Neural progenitor cell (in vitro differentiated cells): ENCODE measurements around the gene GPX3. TPM values are rescaled to one million over a fixed set of nuclear protein-coding genes. Genes with fewer than 3 reads are reported as not detected.

ENCODE experiments used
- DNase-seq: peaks from one replicate; pipeline ENCODE4 v3.0.0-alpha.2; 2016; ENCODE audit warnings: low spot score
- H2AFZ ChIP-seq: fragments of 200-600 bp; sonication (generic); replicated peaks from 2 replicates; pipeline ENCODE4 v1.6.1; 2016; ENCODE audit warnings: antibody characterized with exemption
- H3F3A ChIP-seq: fragments of 200-600 bp; sonication (generic); 2 replicates; pipeline ENCODE4 v1.6.1; 2016; ENCODE audit warnings: antibody characterized with exemption, low read depth
- H3K27ac ChIP-seq: fragments of 200-600 bp; sonication (generic); 2 replicates; pipeline ENCODE4 v1.5.1; 2016; ENCODE audit warnings: mild to moderate bottlenecking
- H3K27me3 ChIP-seq: fragments of 200-600 bp; sonication (generic); 2 replicates; pipeline ENCODE4 v1.6.1; 2016; ENCODE audit warnings: mild to moderate bottlenecking, moderate library complexity
- H3K36me3 ChIP-seq: fragments of 200-600 bp; sonication (generic); 2 replicates; pipeline ENCODE4 v1.5.1; 2016
- H3K4me1 ChIP-seq: fragments of 200-600 bp; sonication (generic); 2 replicates; pipeline ENCODE4 v1.6.1; 2016; ENCODE audit warnings: mixed run types
- H3K4me2 ChIP-seq: fragments of 200-600 bp; sonication (generic); 2 replicates; pipeline ENCODE4 v1.6.1; 2016
- H3K4me3 ChIP-seq: fragments of 200-600 bp; sonication (generic); 2 replicates; pipeline ENCODE4 v1.5.1; 2016
- H3K79me2 ChIP-seq: fragments of 200-600 bp; sonication (generic); 2 replicates; pipeline ENCODE4 v1.6.1; 2016; ENCODE audit warnings: low read depth
- H3K9ac ChIP-seq: fragments of 200-600 bp; sonication (generic); 2 replicates; pipeline ENCODE4 v1.6.1; 2016
- H3K9me3 ChIP-seq: fragments of 200-600 bp; sonication (generic); 2 replicates; pipeline ENCODE4 v1.5.1; 2016; ENCODE audit warnings: low read depth
- H4K20me1 ChIP-seq: fragments of 200-600 bp; sonication (generic); 2 replicates; pipeline ENCODE4 v1.6.1; 2016; ENCODE audit warnings: low read depth
- H3K27ac Mint-ChIP-seq: 3 replicates; pipeline ENCODE4 v1.8.0; 2021; ENCODE audit warnings: mixed read lengths
- H3K27me3 Mint-ChIP-seq: 2 replicates; pipeline ENCODE4 v1.8.0; 2022; ENCODE audit warnings: low read depth, mild to moderate bottlenecking, inconsistent platforms, moderate library complexity, mixed read lengths; ENCODE audit not compliant: insufficient read depth
- H3K36me3 Mint-ChIP-seq: 3 replicates; pipeline ENCODE4 v1.8.0; 2021; ENCODE audit warnings: mixed read lengths
- H3K4me1 Mint-ChIP-seq: 3 replicates; pipeline ENCODE4 v1.8.0; 2021; ENCODE audit warnings: mixed read lengths
- H3K4me3 Mint-ChIP-seq: 3 replicates; pipeline ENCODE4 v1.8.0; 2021; ENCODE audit warnings: mild to moderate bottlenecking, moderate library complexity, mixed read lengths
- H3K9me3 Mint-ChIP-seq: 3 replicates; pipeline ENCODE4 v1.8.0; 2020; ENCODE audit warnings: mixed read lengths
- EZH2 ChIP-seq: fragments of 200-600 bp; sonication (generic); IDR thresholded peaks from 2 replicates; pipeline ENCODE4 v1.6.1; 2017; ENCODE audit warnings: antibody characterized with exemption, mild to moderate bottlenecking, moderate library complexity
- EZH2phosphoT487 ChIP-seq: fragments of 200-600 bp; sonication (generic); IDR thresholded peaks from 2 replicates; pipeline ENCODE4 v1.6.1; 2017; ENCODE audit warnings: antibody characterized with exemption
- total RNA-seq: library from RNA; depleted of rRNA; stranded (reverse); fragments of >200 nt; gene quantifications from 2 replicates; pipeline ENCODE4 v1.2.3, GENCODE V29; 2015; ENCODE audit warnings: low replicate concordance
- TF ChIP-seq, protein P1 (sequence below): fragments of 200-600 bp; sonication (generic); IDR thresholded peaks from 2 replicates; pipeline ENCODE4 v1.5.1; 2017; ENCODE audit warnings: antibody characterized with exemption, mild to moderate bottlenecking

Gene GPX3
- total RNA-seq, 1 donor from 2014 or later = 17.9 TPM

DNA sequence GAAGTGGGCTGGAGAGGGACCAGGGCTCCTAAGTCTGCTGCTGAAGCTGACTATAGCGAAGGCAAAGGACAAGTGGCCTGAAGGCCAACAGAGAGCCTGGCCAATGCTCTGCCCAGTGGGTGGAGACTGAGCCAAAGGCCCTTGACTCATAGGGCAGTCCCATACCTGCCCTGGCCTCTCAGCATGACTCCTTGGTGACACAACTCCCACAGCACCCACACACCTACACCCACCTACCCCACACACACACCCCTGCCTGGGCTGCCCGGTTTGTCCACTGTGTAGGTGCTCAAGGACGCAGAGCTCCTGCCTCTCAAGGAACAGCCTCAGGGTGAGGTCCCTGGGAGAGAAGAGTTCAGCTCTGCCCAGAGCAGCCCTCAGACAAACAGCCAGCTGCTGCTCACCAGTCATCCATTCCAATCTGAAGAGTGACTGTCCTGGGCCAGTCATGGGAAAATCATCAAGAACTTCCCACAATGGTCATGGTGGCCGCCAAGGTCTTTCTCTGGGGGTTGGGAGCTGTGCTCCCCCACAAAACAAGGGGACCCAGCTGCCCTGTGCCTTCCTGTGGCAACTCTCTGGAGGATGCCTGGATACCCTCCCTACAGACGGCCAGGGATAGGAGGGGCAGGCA, 55.4 kb downstream of the GPX3 start:
- H3K9me3 ChIP-seq = no peaks in the 10 kb centered on the region
- H3K79me2 ChIP-seq = peaks cover 35% of the 10 kb centered on the region
- H3F3A ChIP-seq = no peaks in the 10 kb centered on the region
- Mint-ChIP-seq H3K27ac (no peak overlapping the region), H3K27me3 (peaks cover 4% of the 10 kb centered on the region), H3K4me1 (peaks cover 14% of the 10 kb centered on the region), H3K4me3 (no peak overlapping the region), H3K36me3 (peaks cover 8% of the 10 kb centered on the region), H3K9me3 (no peaks in the 10 kb centered on the region)
- H3K9ac ChIP-seq = no peak overlapping the region
- TF ChIP-seq EZH2phosphoT487 (no peak), EZH2 (no peak)
- TF ChIP-seq, protein P1, sequence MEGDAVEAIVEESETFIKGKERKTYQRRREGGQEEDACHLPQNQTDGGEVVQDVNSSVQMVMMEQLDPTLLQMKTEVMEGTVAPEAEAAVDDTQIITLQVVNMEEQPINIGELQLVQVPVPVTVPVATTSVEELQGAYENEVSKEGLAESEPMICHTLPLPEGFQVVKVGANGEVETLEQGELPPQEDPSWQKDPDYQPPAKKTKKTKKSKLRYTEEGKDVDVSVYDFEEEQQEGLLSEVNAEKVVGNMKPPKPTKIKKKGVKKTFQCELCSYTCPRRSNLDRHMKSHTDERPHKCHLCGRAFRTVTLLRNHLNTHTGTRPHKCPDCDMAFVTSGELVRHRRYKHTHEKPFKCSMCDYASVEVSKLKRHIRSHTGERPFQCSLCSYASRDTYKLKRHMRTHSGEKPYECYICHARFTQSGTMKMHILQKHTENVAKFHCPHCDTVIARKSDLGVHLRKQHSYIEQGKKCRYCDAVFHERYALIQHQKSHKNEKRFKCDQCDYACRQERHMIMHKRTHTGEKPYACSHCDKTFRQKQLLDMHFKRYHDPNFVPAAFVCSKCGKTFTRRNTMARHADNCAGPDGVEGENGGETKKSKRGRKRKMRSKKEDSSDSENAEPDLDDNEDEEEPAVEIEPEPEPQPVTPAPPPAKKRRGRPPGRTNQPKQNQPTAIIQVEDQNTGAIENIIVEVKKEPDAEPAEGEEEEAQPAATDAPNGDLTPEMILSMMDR = no peak
- no peak for DNase-seq
- H3K4me2 ChIP-seq = no peak overlapping the region
- peaks cover 12% of the 10 kb centered on the region for H4K20me1 ChIP-seq
- H2AFZ ChIP-seq = no peak overlapping the region
- H3K4me1 ChIP-seq = no peaks in the 10 kb centered on the region
- H3K36me3 ChIP-seq = no peaks in the 10 kb centered on the region
- no peak overlapping the region for H3K4me3 ChIP-seq
- H3K27me3 ChIP-seq = no peaks in the 10 kb centered on the region
- H3K27ac ChIP-seq = no peak overlapping the region

DNA sequence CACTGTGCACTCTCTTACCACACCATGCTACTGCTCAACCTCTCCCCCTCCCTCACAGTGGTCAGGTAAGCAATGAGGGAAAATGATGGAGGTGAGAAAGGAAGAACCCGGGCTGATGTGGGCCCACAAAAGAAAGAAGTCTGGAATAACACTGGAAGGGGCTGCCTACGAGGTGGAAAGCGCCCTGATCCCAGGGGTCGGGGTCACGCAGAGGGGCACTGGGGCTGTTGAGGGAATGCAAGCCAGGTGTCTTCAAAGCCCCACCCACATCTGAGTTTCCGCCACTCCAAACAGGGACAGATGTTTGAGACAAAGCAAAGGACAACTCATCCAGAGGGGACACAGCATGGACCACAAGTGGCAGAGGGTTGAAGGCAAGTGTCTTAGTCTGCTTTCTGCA, 56.2 kb downstream of the GPX3 start:
- no peaks in the 10 kb centered on the region for H3K36me3 ChIP-seq
- H3K4me1 ChIP-seq = no peaks in the 10 kb centered on the region
- no peak overlapping the region for H3K4me3 ChIP-seq
- no peak overlapping the region for H3K9ac ChIP-seq
- no peak overlapping the region for H3K27ac ChIP-seq
- H2AFZ ChIP-seq = no peak overlapping the region
- Mint-ChIP-seq H3K4me1 (peaks cover 17% of the 10 kb centered on the region), H3K27ac (no peak overlapping the region), H3K27me3 (peaks cover 4% of the 10 kb centered on the region), H3K4me3 (no peak overlapping the region), H3K36me3 (peaks cover 8% of the 10 kb centered on the region), H3K9me3 (no peaks in the 10 kb centered on the region)
- no peak overlapping the region for H3K4me2 ChIP-seq
- H3K79me2 ChIP-seq = peaks cover 35% of the 10 kb centered on the region
- H3F3A ChIP-seq = no peaks in the 10 kb centered on the region
- H3K27me3 ChIP-seq = no peaks in the 10 kb centered on the region
- DNase-seq = no peak
- peaks cover 11% of the 10 kb centered on the region for H4K20me1 ChIP-seq
- no peaks in the 10 kb centered on the region for H3K9me3 ChIP-seq
- TF ChIP-seq EZH2 = no peak
- no peak for TF ChIP-seq EZH2phosphoT487
- TF ChIP-seq, protein P1 = no peak

DNA sequence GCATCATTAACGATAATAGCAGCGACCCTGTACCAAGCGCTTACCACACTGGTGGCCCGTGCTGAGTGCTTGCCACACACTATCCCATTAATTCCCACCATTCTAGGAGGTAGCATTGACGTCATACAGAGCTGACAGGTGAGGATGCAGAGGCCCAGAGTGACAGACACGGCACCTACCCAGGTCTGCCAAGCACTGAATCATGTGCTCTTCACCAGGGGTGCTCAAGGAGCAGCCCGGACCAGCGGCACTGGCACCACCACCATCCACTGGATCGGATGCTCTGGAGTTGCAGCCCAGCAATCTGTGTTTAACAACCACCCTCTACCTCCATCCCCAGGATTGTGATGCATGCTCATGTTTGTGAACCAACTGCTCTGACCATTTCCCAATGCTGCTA, 57.0 kb downstream of the GPX3 start:
- TF ChIP-seq, protein P1 = no peak
- TF ChIP-seq EZH2phosphoT487 = no peak
- TF ChIP-seq EZH2 = no peak
- no peak overlapping the region for H3K4me3 Mint-ChIP-seq
- Histone ChIP-seq H2AFZ (no peak overlapping the region), H3K4me1 (peaks cover 8% of the 10 kb centered on the region), H3K27ac (no peak overlapping the region), H3K36me3 (no peaks in the 10 kb centered on the region), H4K20me1 (peaks cover 10% of the 10 kb centered on the region), H3K4me3 (no peak overlapping the region), H3F3A (peaks cover 2% of the 10 kb centered on the region), H3K9me3 (no peaks in the 10 kb centered on the region), H3K79me2 (peaks cover 35% of the 10 kb centered on the region), H3K27me3 (no peaks in the 10 kb centered on the region), H3K4me2 (no peak overlapping the region), H3K9ac (no peak overlapping the region)
- no peak for DNase-seq
- peaks cover 4% of the 10 kb centered on the region for H3K27me3 Mint-ChIP-seq
- no peaks in the 10 kb centered on the region for H3K9me3 Mint-ChIP-seq
- peaks cover 8% of the 10 kb centered on the region for H3K36me3 Mint-ChIP-seq
- H3K27ac Mint-ChIP-seq = no peak overlapping the region
- H3K4me1 Mint-ChIP-seq = peaks cover 24% of the 10 kb centered on the region
